HG03521 (cell line): Measurements from ENCODE around the gene LMTK2.

Source experiments
- ATAC-seq: cut with Tn5 transposase; IDR thresholded peaks from one replicate; pipeline ENCODE4 v1.9.1; 2021; ENCODE audit warnings: mild to moderate bottlenecking, moderate library complexity; ENCODE audit not compliant: unreplicated experiment

Gene LMTK2

DNA sequence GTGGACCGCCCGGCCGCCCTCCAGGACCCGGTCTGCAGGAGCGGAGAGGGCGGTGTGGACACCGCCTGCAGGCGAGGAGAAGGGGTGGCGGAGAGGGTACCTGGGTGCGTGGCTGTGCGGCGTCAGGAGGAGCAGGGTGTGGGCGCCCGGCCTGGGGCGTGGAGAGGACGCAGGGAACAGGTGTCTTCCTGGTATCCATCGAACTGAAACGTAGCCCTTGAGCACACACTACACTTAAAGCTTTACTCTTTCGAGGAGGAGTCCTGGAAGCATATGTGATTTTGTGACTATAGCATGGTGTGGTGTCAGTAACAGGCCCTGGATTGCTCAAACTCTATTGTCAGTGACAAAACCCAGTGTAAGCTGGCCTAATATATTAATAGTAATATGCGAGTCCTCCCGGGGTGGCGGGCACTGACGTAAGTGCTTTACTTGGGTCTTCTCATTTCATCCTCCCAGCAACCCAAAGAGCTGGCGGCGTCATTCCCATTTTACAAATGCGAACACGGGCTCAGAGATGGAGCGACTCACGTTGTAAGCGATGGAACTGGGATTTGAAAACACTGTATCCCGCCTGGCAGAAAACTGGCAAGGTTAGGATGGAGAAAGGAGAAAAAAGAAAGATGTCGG lies 145.9 kb downstream of the LMTK2 start:
- no peak for ATAC-seq

DNA sequence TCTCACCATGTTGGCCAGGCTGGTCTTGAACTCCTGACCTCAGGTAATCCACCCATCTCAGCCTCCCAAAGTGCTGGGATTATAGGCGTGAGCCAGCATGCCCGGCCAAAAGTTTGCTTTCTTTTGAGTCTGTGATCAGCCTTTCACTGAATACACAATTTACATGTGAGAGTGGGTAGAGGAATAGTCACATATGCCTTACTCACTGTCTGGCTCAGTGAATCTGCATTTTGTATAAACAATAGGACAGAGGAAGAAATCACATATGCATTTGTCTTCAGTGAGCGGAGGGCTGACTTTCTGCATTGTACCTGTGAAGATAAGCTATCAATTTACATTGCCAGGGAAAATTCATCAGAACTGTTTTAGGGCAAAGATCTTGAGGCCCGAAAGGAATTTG lies 147.9 kb downstream of the LMTK2 start:
- ATAC-seq: no peak

DNA sequence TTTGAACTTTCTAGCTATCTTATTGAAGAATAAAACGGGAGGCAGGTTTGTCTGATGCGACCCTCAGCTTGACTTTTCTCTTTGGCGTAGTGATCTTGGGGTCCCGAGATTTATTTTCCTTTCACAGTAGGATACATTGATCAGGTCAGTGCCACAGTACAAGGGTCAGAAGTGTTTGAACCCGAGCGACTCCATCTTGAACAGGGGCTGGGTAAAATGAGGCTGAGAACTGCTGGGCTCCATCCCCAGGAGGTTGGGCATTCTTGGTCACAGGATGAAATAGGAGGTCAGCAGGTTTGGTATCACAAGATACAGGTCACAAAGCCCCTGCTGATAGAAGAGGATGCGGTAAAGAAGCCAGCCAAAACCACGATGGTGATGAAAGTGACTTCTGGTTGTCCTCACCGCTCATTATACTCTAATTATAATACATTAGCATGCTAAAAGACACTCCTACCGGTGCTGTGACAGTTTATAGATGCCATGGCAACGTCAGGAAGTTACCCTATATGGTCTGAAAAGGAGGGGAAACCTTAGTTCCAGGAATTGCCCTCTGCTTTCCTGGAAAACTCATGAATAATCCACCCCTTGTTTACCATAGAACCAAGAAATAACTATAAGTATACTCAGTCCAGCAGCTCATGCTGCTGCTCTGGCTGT lies 148.4 kb downstream of the LMTK2 start:
- no peak for ATAC-seq

DNA sequence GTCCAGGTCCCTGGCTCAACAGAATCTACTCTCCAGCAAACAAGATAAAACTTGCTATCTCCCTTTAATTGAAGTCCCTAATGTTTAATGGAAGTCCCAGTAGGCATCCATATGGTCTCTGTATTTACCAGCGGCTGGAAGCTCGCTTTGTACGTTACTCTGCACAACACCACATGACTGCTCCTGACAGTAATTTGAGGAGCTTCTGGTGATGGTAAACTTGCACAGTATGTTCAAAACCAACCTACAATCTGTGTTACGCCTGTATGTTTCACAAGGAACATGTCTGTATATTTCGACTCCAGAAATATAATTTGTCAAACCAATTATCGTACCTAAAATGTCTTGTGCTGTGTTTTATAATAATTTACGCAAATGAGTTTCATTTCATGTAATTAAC lies 149.8 kb downstream of the LMTK2 start:
- no peak for ATAC-seq

DNA sequence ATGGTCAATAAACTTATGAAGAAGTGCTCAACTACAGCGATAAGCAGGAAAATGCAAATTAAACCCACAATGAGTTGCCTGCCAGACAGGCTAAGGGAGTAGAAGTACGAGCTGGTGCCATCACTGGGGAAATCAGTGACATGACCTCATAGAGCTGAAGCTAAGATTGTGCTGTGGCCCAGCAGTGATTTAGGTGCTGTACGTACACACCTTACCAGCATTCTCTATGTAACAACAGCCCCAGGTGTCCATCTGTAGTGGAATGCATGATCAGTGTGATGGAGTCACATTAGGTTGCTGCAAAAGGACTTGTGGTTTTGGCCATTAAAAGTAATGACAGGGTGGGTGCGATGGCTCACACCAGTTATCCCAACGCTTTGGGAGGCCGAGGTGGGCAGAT lies 151.0 kb downstream of the LMTK2 start:
- no peak for ATAC-seq
